Breast epithelium (tissue), 4 donors: Measurements from ENCODE around the gene SRP68. TPM values are rescaled to one million over a fixed set of nuclear protein-coding genes. Genes with fewer than 3 reads are reported as not detected.
A peak's percentile ranks its signal among the peaks of the same experiment; 100 is the strongest.

Experiments
- DNase-seq, 2 donors: peaks; one replicate each; pipeline ENCODE4 v3.0.0-alpha.2; 2019; ENCODE audit warnings: low spot score in 2 of 2
- H3K27ac ChIP-seq, 2 donors: fragments of 200-600 bp; sonication (generic) in 1 of 2; one replicate each; pipeline ENCODE4 v1.5.1; 2016 to 2019; ENCODE audit warnings: mild to moderate bottlenecking in 1 of 2
- H3K27me3 ChIP-seq, 2 donors: fragments of 200-600 bp; sonication (generic) in 1 of 2; one replicate each; pipeline versions ENCODE4 v1.5.1 to v1.6.0; 2017 to 2019; ENCODE audit warnings: control low read depth in 1 of 2, mild to moderate bottlenecking in 1 of 2
- H3K36me3 ChIP-seq: fragments of 200-600 bp; one replicate; pipeline ENCODE4 v1.5.1; 2019
- H3K4me1 ChIP-seq, 2 donors: fragments of 200-600 bp; sonication (generic); one replicate each; pipeline ENCODE4 v1.5.1; 2016 to 2019; ENCODE audit warnings: control low read depth in 1 of 2
- H3K4me3 ChIP-seq, 3 donors: fragments of 200-600 bp; sonication (generic); 1 replicate in 2 of 3; 2 replicates in 1 of 3; pipeline ENCODE4 v1.5.1; 2016 to 2019; ENCODE audit warnings: mild to moderate bottlenecking in 3 of 3, moderate library complexity in 2 of 3
- H3K9me3 ChIP-seq, 2 donors: fragments of 200-600 bp; sonication (generic) in 1 of 2; one replicate each; pipeline ENCODE4 v1.5.1; 2016 to 2019; ENCODE audit warnings: control low read depth in 1 of 2
- POLR2A ChIP-seq: fragments of 450-650 bp; IDR thresholded peaks from one replicate; pipeline ENCODE4 v1.6.1; 2016; ENCODE audit warnings: antibody characterized with exemption, mild to moderate bottlenecking, moderate library complexity
- POLR2AphosphoS5 ChIP-seq, 3 donors: sonication (generic); formaldehyde crosslinking; IDR thresholded peaks; one replicate each; pipeline ENCODE4 v1.6.1; 2017; ENCODE audit warnings: antibody characterized with exemption in 3 of 3
- intact Hi-C: fragments of 100-400 bp; cut with DNase I; formaldehyde crosslinking; loops from one replicate; pipeline ENCODE4 v1.15.1; 2023; ENCODE audit warnings: low total_unique reads
- total RNA-seq, 3 donors: library from RNA; depleted of rRNA; stranded (reverse); fragments of >200 nt; gene quantifications; one replicate each; pipeline ENCODE4 v1.1.0, GENCODE V29; 2016
- TF ChIP-seq, protein P1 (sequence below), 3 donors: fragments of 450-650 bp; IDR thresholded peaks; one replicate each; pipeline ENCODE4 v1.5.1; 2016 to 2017; ENCODE audit warnings: antibody characterized with exemption in 3 of 3, mild to moderate bottlenecking in 3 of 3, moderate library complexity in 3 of 3

SRP68 gene
- total RNA-seq, 3 donors from 2014 or later = 41.3 to 49.6 (median 48.3) TPM

DNA sequence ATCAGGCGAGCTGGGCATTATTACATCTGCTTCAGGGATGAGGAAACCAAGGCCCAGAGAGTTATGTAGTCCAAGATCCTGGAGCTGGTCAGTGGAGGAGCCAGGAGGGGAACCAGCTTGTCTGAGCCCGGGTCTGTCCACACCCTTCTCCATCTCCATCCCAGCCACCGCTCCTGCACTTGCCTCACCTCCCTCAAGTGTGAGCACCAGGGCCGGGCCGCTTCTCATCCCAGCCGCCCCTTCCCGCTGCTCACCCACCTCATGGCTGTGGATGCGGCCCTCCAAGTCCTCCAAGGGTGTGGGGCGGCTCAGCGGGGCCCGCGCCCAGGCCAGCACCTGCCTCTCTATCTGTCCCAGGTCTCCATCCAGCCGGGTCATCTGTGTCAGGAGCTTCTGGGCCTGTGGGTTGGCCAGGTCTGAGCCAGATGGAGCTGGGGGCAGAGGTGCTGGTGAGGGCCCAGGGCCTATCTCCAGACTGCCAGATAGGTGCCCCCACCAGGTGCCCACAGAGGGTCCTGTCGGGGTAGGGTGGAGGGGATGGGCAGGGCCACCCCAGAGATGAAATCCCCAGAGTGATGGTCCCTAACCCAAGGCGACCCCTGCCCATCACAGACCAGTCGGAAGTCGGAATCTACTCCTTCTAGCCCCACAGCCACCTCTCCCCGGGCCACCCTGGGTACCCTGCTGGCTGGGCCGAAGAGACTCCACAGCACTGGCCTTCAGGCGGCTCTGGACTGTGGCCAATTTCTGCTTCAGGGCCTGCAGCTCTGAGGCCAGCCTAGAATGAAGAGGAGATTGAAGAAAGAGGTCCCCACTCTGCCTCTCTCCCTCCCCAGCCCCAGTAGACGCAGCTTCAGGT, 54.6 kb downstream of the SRP68 start:
- Histone ChIP-seq H3K9me3 (no peaks in the 10 kb centered on the region), H3K36me3 (no peaks in the 10 kb centered on the region), H3K4me3 (no peak overlapping the region), H3K4me1 (no peaks in the 10 kb centered on the region), H3K27me3 (no peaks in the 10 kb centered on the region), H3K27ac (no peak overlapping the region)
- no peak for DNase-seq
- intact Hi-C loops = no loop called here
- TF ChIP-seq POLR2AphosphoS5 (IDR thresholded peaks at IDR 0.05) = no peak
- TF ChIP-seq POLR2A = no peak
- TF ChIP-seq, protein P1, sequence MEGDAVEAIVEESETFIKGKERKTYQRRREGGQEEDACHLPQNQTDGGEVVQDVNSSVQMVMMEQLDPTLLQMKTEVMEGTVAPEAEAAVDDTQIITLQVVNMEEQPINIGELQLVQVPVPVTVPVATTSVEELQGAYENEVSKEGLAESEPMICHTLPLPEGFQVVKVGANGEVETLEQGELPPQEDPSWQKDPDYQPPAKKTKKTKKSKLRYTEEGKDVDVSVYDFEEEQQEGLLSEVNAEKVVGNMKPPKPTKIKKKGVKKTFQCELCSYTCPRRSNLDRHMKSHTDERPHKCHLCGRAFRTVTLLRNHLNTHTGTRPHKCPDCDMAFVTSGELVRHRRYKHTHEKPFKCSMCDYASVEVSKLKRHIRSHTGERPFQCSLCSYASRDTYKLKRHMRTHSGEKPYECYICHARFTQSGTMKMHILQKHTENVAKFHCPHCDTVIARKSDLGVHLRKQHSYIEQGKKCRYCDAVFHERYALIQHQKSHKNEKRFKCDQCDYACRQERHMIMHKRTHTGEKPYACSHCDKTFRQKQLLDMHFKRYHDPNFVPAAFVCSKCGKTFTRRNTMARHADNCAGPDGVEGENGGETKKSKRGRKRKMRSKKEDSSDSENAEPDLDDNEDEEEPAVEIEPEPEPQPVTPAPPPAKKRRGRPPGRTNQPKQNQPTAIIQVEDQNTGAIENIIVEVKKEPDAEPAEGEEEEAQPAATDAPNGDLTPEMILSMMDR (IDR thresholded peaks at IDR 0.05) = no peak

DNA sequence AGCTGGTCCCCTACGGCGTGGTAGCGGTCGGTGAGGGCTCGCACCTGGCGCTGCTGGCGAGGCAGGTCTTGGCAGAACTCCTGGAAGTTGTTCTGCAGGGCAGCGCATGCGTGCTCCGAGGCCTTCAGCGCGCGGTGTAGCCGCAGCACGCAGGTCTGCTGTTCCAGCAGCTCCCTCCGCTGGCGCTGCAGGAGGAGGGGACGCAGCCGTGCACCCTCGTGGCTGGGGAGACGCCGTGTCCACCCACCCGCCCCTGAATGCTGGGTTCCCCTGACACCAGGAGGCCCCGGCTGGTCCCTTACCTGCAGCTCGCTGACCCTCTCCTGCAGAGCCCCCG, 57.4 kb downstream of the SRP68 start:
- H3K4me3 ChIP-seq = no peak overlapping the region
- TF ChIP-seq, protein P1 (IDR thresholded peaks at IDR 0.05) = no peak
- no peak for TF ChIP-seq POLR2AphosphoS5 (IDR thresholded peaks at IDR 0.05)
- TF ChIP-seq POLR2A = no peak
- H3K36me3 ChIP-seq = no peaks in the 10 kb centered on the region
- H3K27me3 ChIP-seq = no peaks in the 10 kb centered on the region
- no peak for DNase-seq
- H3K9me3 ChIP-seq = no peaks in the 10 kb centered on the region
- H3K27ac ChIP-seq = no peak overlapping the region
- no peaks in the 10 kb centered on the region for H3K4me1 ChIP-seq
- intact Hi-C loops = no loop called here

- Histone ChIP-seq H3K4me3 (no peak overlapping the region), H3K27ac (no peak overlapping the region), H3K27me3 (no peaks in the 10 kb centered on the region), H3K36me3 (no peaks in the 10 kb centered on the region), H3K9me3 (no peaks in the 10 kb centered on the region), H3K4me1 (no peaks in the 10 kb centered on the region)
- peak; percentile 50 to 72 for DNase-seq
- intact Hi-C loops = no loop called here
- TF ChIP-seq, protein P1 (IDR thresholded peaks at IDR 0.05) = peak; percentile 74 to 93 (median 90)
- TF ChIP-seq POLR2A (no peak), POLR2AphosphoS5 (IDR thresholded peaks at IDR 0.05) (no peak)
Observed at GRCh38 chr17:76014100-76014924, 58.0 kb downstream of the SRP68 start.

DNA sequence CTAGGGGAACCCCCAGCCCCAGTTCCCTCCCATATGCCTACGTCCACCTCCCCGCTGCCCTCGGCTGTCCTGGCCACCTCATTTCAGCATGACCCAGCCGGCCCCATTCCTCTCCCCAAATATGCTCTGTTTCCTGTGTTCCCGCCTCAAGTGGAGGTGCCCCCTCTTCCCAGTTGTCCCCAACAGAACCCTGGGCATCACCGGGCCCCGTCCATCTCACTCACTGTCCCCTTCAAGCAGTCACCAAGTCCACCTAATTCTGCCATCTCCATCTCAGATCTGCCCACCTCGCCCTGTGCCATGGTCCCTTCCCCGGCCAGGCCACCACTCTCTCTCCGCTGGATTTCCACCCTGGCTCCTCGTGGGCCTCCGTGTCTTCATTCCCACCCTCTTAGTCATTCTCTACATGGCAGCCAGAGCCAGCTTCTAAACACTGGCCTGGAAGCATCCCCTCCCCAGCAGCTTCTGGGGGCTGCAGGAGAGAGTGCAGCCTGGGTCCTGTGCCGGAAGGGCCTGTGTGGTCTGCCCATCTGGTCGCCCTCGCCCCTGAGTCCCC, 58.9 kb downstream of the SRP68 start:
- DNase-seq = no peak
- intact Hi-C loops = no loop called here
- Histone ChIP-seq H3K27me3 (no peaks in the 10 kb centered on the region), H3K9me3 (no peaks in the 10 kb centered on the region), H3K4me1 (no peaks in the 10 kb centered on the region), H3K36me3 (no peaks in the 10 kb centered on the region), H3K27ac (no peak overlapping the region), H3K4me3 (no peak overlapping the region)
- TF ChIP-seq POLR2A = no peak
- no peak for TF ChIP-seq POLR2AphosphoS5 (IDR thresholded peaks at IDR 0.05)
- TF ChIP-seq, protein P1 (IDR thresholded peaks at IDR 0.05) = no peak
